Medulla oblongata (tissue), 1 donor: ENCODE measurements around the gene FAIM2.
A peak's percentile ranks its signal among the peaks of the same experiment; 100 is the strongest.

Experiments
- DNase-seq: peaks from one replicate; pipeline ENCODE4 v3.0.0-alpha.2; 2015; ENCODE audit errors: extremely low spot score

Gene FAIM2

DNA sequence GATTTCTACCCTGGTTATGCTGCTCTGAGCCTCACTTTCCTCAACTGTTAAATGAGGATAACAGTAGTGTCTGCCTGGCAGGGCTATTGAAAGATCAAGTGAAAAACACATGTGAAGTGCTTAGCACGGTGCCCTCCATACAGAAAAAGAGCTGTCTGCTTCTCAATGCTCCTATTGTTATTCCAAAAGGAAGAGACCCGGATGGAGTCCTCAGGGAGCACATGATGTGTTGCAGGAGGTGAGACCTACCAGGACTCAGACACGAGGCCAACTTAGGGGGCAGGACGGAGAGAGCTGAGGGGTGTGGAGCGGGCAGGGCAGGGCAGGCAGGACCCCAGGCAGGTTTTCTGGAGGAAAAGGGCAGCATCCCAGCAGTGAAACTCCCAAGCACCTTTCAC lies 8.9 kb downstream of the FAIM2 start:
- DNase-seq: peak; percentile 61

DNA sequence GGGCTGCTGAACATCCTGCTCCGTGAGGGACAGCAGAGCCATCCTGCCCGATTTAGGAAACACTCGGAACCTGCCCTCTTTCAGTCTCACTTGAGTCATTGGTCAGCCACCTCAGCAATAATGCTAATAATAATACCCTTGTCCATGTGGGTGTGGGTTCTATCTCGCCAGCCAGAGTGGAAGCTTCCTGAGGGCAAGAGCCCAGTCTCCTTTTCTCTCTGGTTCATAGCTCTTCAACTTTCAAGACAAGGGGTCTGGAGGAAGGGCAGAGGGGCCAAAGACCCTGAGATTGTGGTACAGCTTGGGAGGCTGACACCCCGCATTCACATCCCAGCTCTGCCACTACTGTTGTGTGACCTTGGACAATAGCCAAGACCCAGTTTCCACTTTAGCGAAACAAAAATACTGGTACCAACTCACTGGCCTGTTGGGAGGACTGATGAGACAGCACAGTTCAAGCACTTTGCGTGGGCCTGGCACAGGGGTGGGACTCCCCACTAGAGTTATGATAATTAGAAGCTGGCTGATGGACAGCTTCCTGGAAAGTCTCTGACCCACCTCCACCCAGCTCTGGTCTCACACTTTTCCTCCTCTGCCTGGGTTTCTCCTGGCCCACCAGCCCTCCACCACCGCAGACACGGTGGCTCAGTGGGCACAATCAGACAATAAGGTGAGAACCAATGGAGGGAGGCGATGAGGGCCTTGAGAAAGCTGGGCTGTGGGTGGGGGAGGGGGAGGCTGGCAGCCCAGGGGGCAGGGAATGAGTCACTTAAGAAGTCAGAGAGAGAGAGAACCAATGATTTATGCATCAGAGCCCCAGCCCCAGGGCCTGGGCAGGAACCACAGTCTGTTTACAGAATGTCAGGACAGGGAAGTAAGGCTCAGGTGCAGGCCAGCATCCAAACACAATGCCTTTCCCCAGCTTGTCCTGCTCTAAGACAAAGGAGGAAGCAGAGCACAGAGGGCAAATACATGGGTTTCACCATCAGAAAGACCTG lies 9.6 kb downstream of the FAIM2 start:
- no peak for DNase-seq

DNA sequence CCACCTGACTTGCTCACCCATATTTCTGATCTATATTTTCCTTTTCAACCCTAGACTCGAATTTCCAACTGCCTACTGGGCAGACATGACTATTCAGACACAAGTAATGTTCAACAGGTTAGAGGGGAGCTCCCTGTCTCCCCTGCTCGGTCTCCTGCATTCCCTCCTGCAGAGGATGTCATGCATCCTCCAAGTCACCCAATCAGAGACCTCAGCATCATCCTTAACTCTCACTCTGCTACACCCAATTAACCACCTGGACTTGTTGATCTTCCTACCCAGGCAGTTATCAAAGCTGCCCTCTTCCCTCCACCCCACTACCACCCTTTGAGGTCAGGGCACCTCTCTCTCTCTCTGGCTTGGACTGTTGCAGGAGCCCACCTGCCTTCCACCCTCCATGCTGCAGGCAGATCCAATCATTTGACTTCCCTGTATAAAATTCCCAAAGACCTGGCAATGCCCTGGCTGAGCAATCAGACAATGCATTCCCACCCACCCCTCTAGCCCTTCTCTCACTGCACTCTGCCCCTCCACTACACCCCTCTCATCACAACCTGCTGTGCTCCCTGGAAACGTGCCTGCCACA lies 10.9 kb downstream of the FAIM2 start:
- no peak for DNase-seq

DNA sequence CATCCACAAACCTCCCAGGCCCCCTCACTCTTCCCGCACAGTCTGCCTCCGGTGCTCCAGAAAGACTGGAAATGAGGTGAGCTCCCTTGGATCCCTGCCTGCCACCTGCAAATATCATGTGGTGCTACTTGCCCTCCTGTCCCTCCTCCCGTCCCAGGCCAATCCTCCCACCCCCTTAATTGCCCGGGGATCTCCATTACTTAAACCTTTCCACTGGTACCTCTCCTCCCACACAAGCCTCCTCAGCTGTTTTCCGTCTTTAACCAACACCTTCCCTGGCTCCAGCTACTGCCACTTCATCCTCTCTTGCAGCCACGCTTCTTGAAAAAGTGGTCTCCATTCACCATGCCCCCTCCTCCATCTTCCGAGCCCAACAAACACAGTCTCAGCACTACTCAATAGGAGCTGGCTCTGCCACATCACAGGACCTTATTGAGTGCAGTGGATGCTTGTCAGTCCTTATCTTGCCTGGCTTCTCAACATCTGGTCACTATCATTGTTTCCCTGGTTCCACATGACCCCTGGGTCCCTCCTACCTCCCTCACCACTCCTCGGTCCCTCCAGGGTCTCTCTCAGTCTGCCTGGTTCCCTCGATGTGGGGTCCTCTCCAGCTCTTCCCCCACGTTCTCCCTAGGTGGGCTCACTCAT lies 11.5 kb downstream of the FAIM2 start:
- no peak for DNase-seq

DNA sequence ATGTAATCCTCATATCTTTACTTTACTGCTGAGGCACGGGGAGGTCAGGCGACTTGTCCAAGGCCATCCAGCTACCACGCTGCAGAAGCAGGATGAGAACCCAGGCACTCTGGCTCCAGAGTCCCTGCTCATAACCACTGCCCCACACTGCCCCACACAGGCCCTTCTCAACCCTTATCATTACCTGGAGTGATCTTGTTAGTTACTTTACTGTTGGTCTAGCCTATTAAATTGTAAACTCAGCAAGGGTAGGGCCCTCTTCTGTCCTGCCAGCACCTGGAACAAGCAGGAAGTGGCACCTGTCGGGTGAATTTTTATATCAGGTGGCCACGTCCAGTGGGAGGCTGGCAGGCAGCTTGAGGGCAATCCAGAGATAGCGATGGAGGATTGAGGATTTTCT lies 12.2 kb downstream of the FAIM2 start:
- DNase-seq: no peak

DNA sequence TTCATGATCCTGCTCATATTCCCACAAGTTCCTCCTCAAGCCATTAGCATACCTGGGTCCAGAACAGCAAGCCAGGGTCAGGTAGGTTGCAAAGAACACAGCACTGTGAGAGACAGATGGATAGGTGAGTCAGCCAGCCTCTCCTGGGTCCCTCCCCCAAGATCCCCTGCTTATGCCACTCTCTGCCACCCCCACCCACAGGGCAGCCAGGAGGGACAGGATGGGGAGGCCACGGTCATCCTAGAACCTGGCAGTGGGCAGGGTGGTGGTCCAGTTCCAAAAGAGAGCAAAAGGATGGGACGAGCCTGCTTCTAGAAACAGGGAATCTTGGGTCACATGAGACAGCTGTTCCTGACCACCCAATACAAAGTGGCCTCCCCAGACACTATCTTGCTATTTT lies 12.7 kb downstream of the FAIM2 start:
- no peak for DNase-seq

DNA sequence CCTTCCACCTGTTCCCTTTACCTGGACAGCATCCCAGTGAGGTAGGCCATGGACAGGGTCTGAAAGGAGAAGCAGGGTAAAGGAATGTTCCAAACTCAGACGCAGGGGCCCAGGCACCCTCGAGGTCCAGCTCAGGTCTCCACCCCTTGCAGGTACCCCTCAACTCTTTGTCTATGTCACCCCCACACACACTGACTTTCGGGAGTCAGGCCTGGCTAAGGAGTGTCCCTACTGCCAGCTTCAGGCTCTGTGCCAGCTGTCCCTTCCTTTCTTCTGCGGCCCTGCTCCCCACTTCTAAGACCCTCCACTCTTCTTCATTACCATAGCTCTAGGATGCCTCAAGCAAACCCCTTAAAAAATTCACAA lies 13.6 kb downstream of the FAIM2 start:
- no peak for DNase-seq

DNA sequence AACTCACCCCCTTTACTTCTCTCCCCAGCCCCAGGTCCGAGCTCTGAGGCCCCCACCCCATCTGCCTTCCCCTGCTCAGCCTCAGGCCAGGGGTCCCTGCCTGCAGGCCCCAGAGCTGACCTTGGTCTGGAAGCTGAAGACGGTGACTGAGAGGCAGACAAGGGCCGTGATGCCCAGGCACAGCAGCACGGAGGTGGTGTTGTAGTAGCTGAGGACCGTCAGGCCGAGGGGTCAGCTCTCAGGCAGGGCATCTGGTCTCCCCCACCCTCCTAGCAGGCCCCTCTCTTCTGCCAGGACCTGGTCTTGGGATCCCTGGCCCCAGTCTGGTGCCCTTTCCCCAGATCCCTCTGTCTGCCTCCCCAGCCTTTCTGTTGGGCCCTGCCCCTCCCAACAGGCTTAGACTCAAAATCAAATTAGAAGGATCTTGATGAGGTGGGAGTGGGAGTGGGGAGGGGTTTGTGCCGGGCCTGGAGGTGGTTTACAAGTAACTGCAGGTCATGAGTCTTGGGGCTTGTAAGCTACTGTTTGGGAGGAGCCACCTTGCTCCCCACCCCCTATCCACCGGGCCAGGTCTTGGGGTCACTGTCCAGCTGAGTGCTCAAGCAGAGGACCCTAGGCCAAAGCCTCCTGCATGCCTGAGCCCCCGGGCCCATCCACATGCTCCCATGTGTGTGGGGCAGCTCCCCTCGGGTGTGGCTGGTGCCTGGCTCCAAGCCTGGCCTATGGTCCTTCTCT lies 14.2 kb downstream of the FAIM2 start:
- DNase-seq: no peak

DNA sequence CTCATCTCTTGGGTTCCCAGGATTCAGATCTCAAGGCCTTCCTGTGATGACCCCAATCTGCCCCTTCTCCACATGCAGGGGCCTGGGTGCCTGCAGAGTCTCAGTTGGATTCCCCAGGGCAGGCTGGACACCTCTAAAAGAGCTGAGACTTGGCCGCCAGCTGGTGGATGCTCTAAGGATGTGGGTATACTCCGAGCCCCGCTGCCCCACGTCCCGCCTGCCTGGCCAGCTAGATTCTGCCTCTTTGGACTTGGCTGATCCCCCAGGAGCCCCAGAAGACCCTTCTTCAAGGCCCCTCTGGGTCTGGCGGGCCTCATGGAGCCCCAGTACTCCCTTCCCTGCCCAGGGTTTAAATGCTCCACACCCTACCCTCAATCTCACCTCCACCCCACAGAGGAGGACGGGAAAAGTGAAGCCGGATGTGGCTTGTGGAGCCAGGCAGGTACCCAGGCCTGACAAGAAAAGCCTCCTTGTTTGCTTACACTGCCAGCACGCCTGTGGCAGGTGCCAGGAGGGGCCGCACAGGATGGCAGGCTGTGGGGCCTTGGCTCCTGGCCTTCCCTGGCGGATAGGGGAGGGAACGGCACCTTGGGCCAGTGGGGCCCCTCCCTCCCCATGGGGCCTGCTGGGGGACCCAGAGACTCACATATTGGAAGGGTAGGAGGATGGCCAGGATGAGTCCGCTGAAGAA lies 15.1 kb downstream of the FAIM2 start:
- DNase-seq: no peak

DNA sequence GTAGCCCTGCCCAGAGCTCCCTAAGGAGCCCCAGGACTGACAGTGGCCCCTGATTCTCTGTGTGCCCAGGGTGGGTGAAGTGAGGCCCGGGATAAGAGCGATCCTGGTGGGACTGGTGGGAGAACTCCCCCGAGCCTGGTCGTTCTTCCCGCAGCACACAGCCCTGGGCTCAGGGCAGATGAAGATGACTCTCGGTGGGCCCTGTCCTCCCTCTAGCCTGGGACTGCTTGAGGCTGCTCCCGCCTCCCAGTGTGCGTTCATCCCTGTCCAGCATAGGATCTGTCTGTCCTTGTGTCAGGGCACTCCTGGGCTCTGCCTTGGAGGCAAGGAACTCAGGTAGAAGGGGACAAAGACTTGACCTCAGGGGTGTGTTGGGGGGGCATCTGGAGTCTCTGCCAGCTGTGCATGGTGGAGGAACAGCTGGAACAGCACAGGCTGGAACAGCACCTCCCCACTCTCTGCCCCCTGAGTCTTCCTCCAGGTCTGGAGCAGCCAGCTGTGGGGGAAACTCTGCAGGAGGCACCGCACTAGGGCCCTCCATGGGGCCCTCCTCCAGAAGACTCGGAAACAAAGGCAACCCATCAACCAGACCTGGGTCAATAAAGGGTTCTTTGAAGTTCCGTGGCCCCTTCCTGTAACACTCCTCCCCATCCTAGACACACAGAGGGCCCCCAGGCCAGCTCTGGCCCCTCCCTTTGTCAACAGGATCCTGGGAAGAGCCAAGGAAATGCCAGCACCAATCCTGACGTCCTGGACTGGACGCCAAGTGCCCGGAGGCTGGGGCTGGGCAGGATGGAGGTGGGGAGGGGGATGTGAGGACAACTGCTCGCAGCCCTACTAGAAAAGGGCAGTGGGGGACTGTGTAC lies 15.9 kb downstream of the FAIM2 start:
- no peak for DNase-seq

DNA sequence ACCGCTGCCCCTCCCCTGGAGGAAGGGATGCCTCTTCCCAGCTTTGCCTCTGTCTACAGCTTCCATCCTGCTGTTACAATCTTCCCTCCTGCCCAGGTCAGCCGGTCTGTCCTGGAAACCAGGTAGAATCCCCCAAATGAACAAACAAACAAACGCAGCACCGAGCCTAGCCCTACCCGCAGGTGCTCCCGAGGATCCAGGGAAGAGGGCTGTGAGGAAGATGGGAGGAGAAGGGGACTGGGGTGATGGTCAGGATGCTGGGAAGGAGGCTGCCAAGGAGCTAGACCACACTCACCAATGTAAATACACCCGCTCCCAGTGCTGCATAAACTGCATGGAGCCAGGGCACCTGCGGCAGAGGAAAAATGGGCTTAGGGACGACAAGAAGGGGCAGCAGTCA lies 16.6 kb downstream of the FAIM2 start:
- no peak for DNase-seq

DNA sequence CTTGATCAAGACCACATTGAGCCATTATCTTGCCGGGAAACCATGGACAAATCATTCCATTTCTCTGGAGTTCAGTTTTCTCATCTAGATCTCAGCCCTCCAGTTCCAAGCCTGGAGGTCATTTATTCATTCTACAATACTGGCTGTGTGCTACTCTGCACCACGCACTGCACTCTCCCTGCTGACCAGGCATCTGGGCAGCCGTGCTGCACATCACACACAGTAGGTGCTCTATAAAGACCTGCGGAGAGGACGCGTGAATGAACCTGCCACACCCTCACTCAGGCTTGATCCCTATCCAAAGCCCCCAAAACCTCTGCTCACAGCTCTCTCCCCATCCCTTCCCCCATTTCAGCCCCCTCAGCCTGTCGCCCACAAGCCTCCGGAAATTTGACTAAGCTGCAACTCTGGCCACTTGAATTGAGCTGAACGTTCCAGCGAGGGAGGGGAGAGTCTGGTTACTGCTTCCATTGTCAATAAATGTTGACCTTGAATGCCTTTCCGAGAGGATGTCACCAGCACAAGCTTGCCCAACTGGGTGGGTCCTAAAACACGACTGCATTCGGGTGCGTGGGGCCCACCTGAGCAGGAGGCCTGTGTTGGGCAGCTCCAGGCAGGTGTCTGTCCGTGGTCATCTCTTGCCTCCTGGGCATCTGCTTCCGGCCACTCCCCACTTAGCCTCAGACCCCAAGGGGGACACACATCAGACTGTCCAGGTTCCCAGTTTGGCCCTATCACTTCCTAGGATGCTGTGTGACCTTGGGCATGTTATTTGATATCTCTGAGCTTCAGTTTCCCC lies 17.8 kb downstream of the FAIM2 start:
- DNase-seq: no peak

DNA sequence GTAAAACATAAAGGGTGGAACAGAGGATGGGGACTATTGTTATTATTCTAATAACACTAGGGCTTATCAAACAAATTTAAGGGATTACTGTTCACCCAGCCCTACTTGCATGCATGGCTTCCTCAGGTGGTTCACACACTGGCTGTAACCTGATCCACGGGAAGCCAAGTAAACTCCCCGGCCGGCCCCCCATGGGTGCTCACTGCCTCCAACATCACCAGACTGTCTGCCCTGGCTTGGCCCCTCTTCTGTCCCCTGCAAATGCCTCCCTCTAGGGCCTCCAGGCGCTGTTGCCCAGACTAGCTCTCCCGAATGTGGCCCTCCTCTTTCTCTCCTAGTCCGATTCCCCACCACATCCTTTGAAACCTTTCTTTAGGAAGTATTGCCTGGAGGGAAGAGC lies 18.6 kb downstream of the FAIM2 start:
- DNase-seq: no peak

DNA sequence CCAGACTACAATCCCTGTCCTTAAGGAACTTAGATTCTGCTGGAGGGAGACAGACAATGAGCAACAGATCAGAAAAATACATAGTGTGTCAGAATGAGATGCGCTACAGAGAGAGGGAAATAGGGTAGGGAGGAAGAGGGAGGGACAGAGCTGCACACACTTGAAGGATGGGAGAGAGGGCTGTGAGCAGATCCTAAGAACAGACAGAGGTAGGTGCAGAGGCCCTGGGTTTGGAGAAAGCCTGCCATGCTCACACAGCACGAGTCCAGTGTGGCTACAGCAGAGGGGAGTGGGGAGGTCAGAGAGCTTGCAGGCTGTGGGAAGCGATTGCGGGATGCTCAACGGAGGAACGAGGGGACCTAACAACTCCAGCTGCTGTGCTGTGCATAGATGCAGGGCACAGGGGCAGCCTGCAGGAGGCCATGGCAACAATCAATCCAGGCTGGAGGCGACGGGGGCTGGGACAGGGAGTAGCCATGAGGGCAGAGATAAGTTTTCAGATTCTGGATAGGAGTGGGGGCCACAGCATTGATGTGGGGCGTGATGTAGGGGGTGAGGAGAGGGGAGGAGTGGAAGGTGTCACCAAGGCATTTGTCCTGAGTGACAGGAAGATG lies 20.7 kb downstream of the FAIM2 start:
- DNase-seq: no peak

DNA sequence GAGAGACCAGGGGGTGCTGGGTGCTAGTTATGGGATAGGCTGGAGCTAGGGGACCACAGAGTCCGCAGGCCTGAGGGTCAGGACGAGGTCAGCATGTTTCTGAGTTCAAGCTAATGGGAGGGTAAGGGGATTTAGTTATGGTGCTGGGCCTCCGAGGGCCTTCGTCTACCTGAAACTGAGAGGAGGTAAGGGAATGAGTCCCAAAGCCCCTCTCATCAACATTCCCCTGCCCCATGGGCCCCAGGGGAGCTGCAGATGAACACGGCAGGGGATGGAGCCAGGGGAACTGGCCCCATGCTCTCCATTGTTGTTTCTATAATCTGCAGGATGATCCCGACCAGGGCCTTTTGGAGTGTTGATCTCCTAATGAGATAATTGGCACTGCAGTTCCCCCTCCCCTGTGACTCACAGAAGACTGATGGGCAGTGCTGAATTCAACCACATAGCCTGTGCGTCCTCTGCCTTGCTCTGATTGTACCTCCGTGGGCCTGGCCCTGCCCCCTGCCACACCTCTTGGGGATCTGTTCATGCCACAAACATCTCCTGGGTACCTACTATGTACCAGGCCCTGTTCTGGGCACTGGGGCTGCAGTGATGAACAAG lies 21.4 kb downstream of the FAIM2 start:
- no peak for DNase-seq

DNA sequence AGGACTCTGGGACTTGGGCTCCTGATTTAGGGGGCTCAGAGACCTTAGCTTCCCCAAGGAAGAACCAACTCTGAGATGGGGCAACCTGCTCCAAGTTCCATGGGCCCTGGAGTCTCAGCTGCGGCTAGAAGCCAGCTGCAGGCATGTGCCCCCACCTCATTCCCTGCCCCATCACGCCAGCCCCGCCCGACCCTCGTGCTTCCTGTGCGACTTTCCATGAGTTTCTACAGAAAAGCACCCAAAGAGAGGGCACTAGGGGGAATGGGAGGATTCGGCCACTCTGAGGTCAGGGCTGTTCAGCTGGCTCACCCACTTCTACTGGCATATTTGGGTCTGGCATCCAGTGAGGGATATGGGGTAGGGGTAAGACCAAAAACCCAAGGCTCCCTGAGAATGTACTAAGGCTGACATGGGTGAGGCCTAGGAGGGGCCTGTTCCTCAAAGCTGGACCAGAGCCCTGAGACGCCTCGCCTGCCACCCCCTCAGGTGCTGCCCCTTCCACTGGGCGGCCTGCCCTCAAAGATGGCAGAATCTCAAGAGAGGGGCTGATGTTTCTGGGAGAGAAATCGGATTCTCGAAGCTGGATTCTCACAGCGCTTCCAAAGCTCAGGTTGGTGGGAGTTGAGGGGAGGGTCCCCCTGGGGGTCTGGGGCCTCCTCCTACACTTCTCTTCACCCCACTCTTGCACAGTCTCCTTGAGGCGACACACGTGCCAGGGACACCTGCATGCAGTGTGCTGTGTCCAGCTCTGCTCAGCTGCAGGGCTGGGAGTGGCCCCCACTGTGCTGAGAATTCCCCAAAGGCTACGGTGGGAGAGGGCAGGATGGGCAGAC lies 22.1 kb downstream of the FAIM2 start:
- no peak for DNase-seq

DNA sequence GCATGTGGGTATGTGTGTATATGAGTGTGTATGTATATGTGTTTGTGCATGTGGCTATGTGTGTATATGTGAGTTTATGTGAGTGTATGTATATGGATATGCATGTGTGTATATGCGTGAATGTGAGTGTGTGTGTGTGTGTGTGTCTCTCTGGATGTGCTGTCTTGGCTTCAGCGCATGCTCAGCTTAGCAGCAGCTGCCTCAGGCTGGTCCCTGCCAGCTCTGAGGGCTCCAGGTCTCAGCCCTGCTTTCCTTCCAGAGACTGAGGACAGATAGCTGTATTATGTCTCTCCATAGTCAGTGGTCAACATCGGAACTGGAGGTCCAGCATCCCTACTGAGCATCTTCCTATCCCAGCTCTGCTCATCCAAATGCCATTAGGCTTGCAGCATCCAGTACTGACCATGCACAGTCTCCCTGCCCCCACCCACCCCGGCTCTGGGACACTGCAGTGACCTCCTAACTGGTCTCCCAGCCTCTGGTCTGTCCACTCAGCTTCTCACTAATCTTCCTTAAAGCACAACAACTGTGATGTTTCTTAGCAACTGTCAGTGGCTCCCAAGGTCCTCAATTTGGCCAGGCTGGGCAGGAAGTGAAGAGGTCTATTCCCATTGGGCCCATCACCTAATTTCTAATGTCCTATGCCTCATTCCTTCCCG lies 22.8 kb downstream of the FAIM2 start:
- no peak for DNase-seq
